ENCODE results near the gene SIX4.

SIX4 gene

GRCh38 chr14:60721326-60722106 is 2.6 kb downstream of the SIX4 start:
- DNase-seq, result peak; percentile 34

- no peak for DNase-seq
Measured at GRCh38 chr14:60720962-60721325, 3.2 kb downstream of the SIX4 start.

GRCh38 chr14:60720391-60720790 is 3.8 kb downstream of the SIX4 start:
- no peak for DNase-seq

- no peak for DNase-seq
Measured at GRCh38 chr14:60713513-60713912, 10.6 kb downstream of the SIX4 start.

GRCh38 chr14:60710494-60710893 is 13.7 kb downstream of the SIX4 start:
- DNase-seq, result no peak

GRCh38 chr14:60707858-60708257 is 16.3 kb downstream of the SIX4 start:
- no peak for DNase-seq

GRCh38 chr14:60705100-60705499 is 19.1 kb downstream of the SIX4 start:
- no peak for DNase-seq

- no peak for DNase-seq
Measured at GRCh38 chr14:60700598-60700997, 23.6 kb downstream of the SIX4 start.

- DNase-seq, result no peak
Measured at GRCh38 chr14:60695327-60695726, 28.8 kb downstream of the SIX4 start.

- no peak for DNase-seq
Measured at GRCh38 chr14:60691383-60692113, 32.6 kb downstream of the SIX4 start.

GRCh38 chr14:60686865-60687264 is 37.3 kb downstream of the SIX4 start:
- peak; percentile 23 for DNase-seq

GRCh38 chr14:60684203-60684602 is 39.9 kb downstream of the SIX4 start:
- no peak for DNase-seq

- no peak for DNase-seq
Measured at GRCh38 chr14:60681271-60681670, 42.9 kb downstream of the SIX4 start.

GRCh38 chr14:60680511-60680910 is 43.6 kb downstream of the SIX4 start:
- no peak for DNase-seq

GRCh38 chr14:60679566-60680258 is 44.4 kb downstream of the SIX4 start:
- no peak for DNase-seq

- no peak for DNase-seq
Measured at GRCh38 chr14:60677701-60678100, 46.5 kb downstream of the SIX4 start.

- DNase-seq, result no peak
Measured at GRCh38 chr14:60670989-60671388, 53.2 kb downstream of the SIX4 start.

- no peak for DNase-seq
Measured at GRCh38 chr14:60668431-60669112, 55.6 kb downstream of the SIX4 start.

- DNase-seq, result peak; percentile 67
Measured at GRCh38 chr14:60665177-60665550, 59.0 kb downstream of the SIX4 start.

GRCh38 chr14:60662982-60663381 is 61.2 kb downstream of the SIX4 start:
- DNase-seq, result no peak

- no peak for DNase-seq
Measured at GRCh38 chr14:60661721-60662120, 62.4 kb downstream of the SIX4 start.

Measured in NCI-H146 (cell line).